KMS-11 (cell line): Measurements from ENCODE around the gene VASH1.
A peak's percentile ranks its signal among the peaks of the same experiment; 100 is the strongest.

Source experiments
- H2AFZ ChIP-seq: fragments of 200-600 bp; sonication (generic); 2 replicates; pipeline ENCODE4 v1.6.1; 2016; ENCODE audit warnings: antibody characterized with exemption, mixed run types, low read depth
- H3K27ac ChIP-seq: fragments of 200-600 bp; sonication (generic); 2 replicates; pipeline ENCODE4 v1.6.1; 2016; ENCODE audit warnings: mild to moderate bottlenecking, mixed run types
- H3K27me3 ChIP-seq: fragments of 200-600 bp; sonication (generic); 2 replicates; pipeline ENCODE4 v1.6.1; 2017; ENCODE audit warnings: mild to moderate bottlenecking, low read depth, mixed run types, moderate library complexity; ENCODE audit not compliant: insufficient read depth
- H3K36me3 ChIP-seq: fragments of 200-600 bp; sonication (generic); 2 replicates; pipeline ENCODE4 v1.6.1; 2017; ENCODE audit warnings: mild to moderate bottlenecking, mixed run types; ENCODE audit not compliant: insufficient read depth
- H3K4me1 ChIP-seq: fragments of 200-600 bp; sonication (generic); 2 replicates; pipeline ENCODE4 v1.6.1; 2016; ENCODE audit warnings: mild to moderate bottlenecking, low read depth, mixed run types; ENCODE audit not compliant: poor library complexity, severe bottlenecking
- H3K4me2 ChIP-seq: fragments of 200-600 bp; sonication (generic); 2 replicates; pipeline ENCODE4 v1.7.0; 2016; ENCODE audit warnings: mild to moderate bottlenecking, mixed run types
- H3K4me3 ChIP-seq: fragments of 200-600 bp; sonication (generic); IDR thresholded peaks from 2 replicates; pipeline ENCODE4 v1.6.1; 2017; ENCODE audit warnings: low read depth, low read length, mixed read lengths; ENCODE audit not compliant: insufficient read depth
- H3K79me2 ChIP-seq: fragments of 200-600 bp; sonication (generic); 2 replicates; pipeline ENCODE4 v1.6.1; 2016; ENCODE audit warnings: low read depth, mixed run types; ENCODE audit not compliant: insufficient read depth
- H3K9ac ChIP-seq: fragments of 200-600 bp; sonication (generic); 2 replicates; pipeline ENCODE4 v1.6.1; 2016; ENCODE audit warnings: mild to moderate bottlenecking, mixed run types
- H4K20me1 ChIP-seq: fragments of 200-600 bp; sonication (generic); 2 replicates; pipeline ENCODE4 v1.6.1; 2016; ENCODE audit warnings: mild to moderate bottlenecking, mixed run types; ENCODE audit not compliant: insufficient read depth
- CTCF ChIP-seq: fragments of 200-600 bp; sonication (generic); conservative IDR thresholded peaks from 2 replicates; pipeline ENCODE4 v1.6.1; 2017; ENCODE audit warnings: low read depth, mild to moderate bottlenecking, antibody characterized with exemption, low read length, moderate library complexity, mixed read lengths

Gene VASH1

DNA sequence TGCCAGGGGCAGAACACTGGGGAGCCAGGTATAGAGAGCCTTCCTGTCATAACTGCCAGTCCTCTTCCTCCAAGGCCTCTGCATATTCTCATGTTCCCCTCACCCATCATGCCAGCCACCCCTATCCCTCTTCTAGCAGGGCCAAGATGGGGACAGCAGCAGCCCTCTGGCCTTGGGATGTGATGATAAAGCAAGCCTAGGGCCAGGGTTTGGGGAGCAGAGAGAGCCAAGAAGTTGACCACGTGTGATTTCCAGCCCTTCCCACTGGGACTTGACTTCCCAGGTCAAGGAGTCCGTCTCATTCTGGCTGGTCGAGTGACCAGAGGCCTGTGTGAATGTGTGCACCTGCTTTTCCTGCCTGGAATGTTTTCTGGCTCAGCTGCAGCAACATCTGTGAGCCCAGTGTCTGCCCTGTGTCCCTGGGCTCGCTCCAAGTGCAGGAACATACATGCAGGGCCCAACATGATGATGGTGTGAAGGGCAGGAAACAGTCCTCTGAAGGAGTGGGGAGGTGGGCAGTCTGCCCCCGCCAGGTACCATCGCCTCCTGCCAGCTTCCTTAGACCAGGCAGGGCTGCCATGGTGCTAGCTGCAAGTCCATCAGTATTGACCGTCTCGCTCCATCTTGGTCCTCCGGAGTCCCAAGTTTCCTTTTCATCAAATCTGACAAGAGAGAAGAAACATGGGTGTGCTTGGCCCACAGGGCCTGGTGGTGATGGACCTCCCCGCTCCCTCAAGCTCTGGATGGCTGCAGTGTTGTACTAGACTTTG, 21.0 kb downstream of the VASH1 start:
- Histone ChIP-seq H3K36me3 (no peaks in the 10 kb centered on the region), H3K9ac (no peak overlapping the region), H3K4me3 (no peak overlapping the region), H4K20me1 (no peaks in the 10 kb centered on the region), H3K27ac (no peak overlapping the region), H3K4me1 (no peaks in the 10 kb centered on the region), H3K79me2 (no peaks in the 10 kb centered on the region), H2AFZ (no peak overlapping the region), H3K27me3 (no peaks in the 10 kb centered on the region), H3K4me2 (no peak overlapping the region)
- TF ChIP-seq CTCF = no peak

GRCh38 chr14:76782885-76783566, 21.8 kb downstream of the VASH1 start:
- no peak overlapping the region for H3K9ac ChIP-seq
- no peak overlapping the region for H3K4me2 ChIP-seq

GRCh38 chr14:76784266-76784874, 23.1 kb downstream of the VASH1 start:
- Histone ChIP-seq H3K27ac (no peak overlapping the region), H3K79me2 (no peaks in the 10 kb centered on the region), H3K27me3 (no peaks in the 10 kb centered on the region), H3K4me3 (no peak overlapping the region), H3K36me3 (no peaks in the 10 kb centered on the region), H3K4me1 (no peaks in the 10 kb centered on the region), H3K4me2 (no peak overlapping the region), H4K20me1 (no peaks in the 10 kb centered on the region), H3K9ac (no peak overlapping the region), H2AFZ (no peak overlapping the region)
- no peak for TF ChIP-seq CTCF

More at GRCh38 chr14:76782885-76783566, 21.8 kb downstream of the VASH1 start:
- no peak overlapping the region for H3K27ac ChIP-seq
- no peak for TF ChIP-seq CTCF
- H3K27me3 ChIP-seq = no peaks in the 10 kb centered on the region
- no peaks in the 10 kb centered on the region for H3K79me2 ChIP-seq
- no peaks in the 10 kb centered on the region for H4K20me1 ChIP-seq
- no peaks in the 10 kb centered on the region for H3K36me3 ChIP-seq
- H3K4me1 ChIP-seq = no peaks in the 10 kb centered on the region
- no peak overlapping the region for H2AFZ ChIP-seq
- no peak overlapping the region for H3K4me3 ChIP-seq

DNA sequence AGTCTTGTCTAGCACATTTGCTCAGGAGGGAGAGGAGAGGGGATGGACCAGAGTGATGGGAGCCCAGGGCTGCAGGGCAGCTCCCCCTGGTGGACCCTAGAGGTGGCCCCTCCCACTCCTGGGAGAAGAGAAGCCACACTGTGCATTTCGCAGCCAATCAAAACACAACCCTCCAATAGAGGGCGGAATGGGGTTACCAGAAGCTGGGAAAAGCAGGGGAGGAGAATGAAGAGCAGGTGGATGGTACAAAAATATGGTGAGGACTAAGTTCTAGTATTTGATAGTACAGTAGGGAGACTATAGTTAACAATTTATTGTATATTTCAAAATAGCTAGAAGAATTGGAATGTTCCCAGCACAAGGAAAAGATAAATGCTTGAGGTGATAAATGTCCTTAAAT, 23.6 kb downstream of the VASH1 start:
- H3K4me3 ChIP-seq = no peak overlapping the region
- H3K4me2 ChIP-seq = no peak overlapping the region
- H3K9ac ChIP-seq = no peak overlapping the region
- H3K36me3 ChIP-seq = no peaks in the 10 kb centered on the region
- no peak overlapping the region for H2AFZ ChIP-seq
- H3K4me1 ChIP-seq = no peaks in the 10 kb centered on the region
- no peaks in the 10 kb centered on the region for H3K79me2 ChIP-seq
- no peaks in the 10 kb centered on the region for H3K27me3 ChIP-seq
- H4K20me1 ChIP-seq = no peaks in the 10 kb centered on the region
- peak; percentile 63 for TF ChIP-seq CTCF
- H3K27ac ChIP-seq = no peak overlapping the region
